Embryonic facial prominence (tissue), 1 donor: ENCODE results near the gene EFCAB11.
A peak's percentile ranks its signal among the peaks of the same experiment; 100 is the strongest.

Experiments
- DNase-seq: peaks from one replicate; pipeline ENCODE4 v3.0.0-alpha.2; 2016; ENCODE audit errors: extremely low spot score

The EFCAB11 gene

DNA sequence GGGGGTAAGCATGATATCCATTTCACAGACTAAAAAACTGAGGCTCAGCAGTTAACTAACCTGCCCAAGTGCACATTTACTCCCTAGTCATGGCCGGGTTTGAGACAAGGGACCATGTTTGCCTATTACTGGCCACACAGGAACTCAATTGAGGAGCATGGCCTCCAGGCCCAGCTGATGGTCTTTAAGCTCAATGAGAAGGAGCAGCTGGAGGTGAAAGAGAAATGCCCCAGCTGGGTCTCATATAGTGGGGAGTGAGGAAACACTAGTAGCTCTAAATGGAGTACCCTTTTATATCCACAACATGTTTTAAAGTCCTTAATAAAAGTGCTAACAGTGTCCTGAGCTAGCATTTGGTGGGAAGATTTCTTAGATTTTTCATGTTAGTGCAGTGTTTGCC is 2.8 kb upstream of the EFCAB11 start:
- no peak for DNase-seq

DNA sequence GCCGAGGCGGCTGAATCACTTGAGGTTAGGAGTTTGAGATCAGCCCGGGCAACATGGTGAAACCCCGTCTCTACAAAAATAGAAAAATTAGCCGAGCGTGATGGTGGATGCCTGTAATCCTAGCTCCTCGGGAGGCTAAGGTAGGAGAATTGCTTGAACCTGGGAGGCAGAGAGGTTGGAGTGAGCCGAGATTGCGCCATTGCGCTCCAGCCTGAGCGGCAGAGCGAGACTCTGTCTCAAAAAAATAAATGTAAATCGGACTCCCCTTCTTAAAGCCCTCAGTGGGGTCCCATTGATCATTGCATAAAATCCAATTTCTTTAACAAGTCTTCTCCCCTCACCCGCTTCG is 2.1 kb upstream of the EFCAB11 start:
- DNase-seq, result no peak

GRCh38 chr14:89955745-89956660 is 1.5 kb upstream of the EFCAB11 start, which contains the start of gene TDP1:
Gene TDP1, plus strand, starts transcription at chr14:89955927. Its CDS starts 7,188 bp downstream, at chr14:89963115.
- peak; percentile 95 for DNase-seq

DNA sequence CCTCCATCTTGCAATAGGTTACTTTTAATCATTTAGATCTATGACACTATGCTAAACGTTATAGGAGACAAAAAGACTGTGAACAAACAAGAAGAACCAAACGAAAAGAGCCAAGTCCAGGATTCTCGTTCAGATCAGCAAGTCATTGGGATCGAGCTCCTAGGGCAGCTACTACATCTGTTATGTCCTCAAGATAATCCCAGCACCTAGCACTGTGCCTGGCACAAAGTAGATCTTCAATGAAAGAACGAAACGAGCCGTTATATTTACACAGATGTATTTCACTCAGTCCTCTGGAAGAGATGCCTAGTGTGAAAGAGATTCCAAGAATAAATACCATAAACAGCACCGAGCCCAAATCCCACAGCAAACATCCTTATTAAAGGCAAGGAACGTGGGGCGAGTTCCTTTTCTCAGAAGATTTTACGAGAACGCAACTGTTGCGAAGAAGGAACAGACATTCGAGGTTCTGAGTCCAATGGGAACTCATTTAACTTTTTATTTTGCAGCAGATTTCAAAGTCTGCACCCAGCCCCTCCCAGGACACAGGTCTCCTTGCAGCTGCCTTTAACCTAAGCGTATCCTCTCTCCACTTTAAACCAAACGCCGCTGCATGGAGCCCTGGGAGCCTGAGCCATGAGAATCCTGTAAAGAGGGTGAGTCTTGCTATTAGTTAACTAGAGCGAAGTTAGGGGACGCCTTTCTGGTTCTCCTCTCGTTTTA is 653 bp upstream of the EFCAB11 start:
- DNase-seq, result no peak

- DNase-seq, result no peak
These were observed 928 bp downstream of the EFCAB11 start for GRCh38 chr14:89953602-89954001.

GRCh38 chr14:89952576-89952975 is 2.0 kb downstream of the EFCAB11 start:
- DNase-seq, result no peak

DNA sequence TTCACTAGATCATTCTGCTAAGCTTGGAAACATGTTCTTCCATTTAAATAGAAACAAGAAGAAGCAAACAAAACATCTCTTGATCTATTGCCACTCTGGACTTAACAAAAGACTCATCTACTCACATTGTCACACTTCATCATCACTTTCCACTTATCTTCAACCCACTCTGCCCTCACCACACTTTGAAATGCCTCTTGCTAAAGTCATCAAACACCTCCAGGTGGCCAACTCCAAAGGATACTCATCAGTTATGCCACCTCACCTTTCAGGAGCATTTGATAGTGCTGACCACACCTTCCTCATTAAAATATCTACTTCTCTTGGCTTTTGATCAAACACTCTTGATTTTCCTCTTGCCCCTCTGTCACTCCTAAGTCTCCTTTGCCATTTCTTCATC is 7.2 kb downstream of the EFCAB11 start:
- DNase-seq, result no peak

DNA sequence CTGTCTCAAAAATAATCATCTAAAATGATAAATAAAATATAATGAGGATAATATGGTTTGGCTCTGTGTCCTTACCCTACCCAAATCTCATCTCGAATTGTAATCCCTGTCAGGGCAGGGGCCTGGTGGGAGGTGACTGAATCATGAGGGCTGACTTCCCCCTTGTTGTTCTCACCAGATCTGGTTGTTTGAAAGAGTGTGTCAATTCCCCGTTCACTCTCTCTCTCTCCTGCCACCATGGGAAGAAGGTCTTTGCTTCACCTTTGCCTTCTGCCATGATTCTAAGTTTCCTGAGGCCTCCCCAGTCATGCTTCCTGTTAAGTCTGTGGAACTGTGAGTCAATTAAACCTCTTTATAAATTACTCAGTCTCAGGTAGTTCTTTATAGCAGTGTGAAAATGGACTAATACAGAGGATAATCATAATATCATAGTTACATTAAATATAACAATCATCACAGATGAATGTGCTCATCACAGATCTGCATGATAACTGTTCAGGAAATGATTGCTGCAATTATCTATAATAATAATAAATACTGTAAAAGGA is 12.6 kb downstream of the EFCAB11 start:
- no peak for DNase-seq

GRCh38 chr14:89936654-89937185 is 17.8 kb downstream of the EFCAB11 start:
- DNase-seq, result no peak

GRCh38 chr14:89933002-89933401 is 21.5 kb downstream of the EFCAB11 start:
- no peak for DNase-seq

DNA sequence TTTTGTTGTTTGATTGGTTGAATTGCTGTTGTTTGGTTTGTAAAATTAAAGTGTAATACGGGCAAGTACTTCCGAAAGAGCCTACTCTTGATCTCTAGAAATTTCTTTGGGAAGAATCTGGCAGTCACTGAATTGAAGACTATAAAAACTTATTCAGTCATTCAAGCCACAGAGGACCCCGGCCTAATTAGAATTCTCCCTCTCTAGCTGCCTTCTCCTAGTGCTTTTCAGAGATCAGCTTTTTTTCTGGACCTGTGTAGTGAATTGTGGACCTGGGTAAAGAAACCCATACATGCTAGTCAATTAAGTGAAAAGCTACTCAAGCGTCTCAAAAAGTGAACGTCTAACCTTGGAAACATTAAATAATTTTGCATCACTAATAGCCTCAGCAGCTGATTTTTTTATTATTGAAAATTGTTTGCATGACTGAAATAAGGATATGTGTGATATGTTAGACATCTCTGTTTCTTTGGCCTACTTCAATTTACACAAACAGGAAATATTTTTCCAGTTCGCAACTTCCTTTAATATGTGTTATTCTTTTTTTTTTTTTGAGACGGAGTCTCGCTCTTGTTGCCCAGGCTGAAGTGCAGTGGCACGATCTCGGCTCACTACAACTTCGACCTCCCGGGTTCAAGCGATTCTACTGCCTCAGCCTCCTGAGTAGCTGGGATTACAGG is 27.2 kb downstream of the EFCAB11 start:
- DNase-seq, result no peak

- DNase-seq, result no peak
These were observed 27.8 kb downstream of the EFCAB11 start for GRCh38 chr14:89926694-89927093.

GRCh38 chr14:89924268-89924667 is 30.3 kb downstream of the EFCAB11 start:
- no peak for DNase-seq

- DNase-seq, result no peak
These were observed 32.3 kb downstream of the EFCAB11 start for GRCh38 chr14:89922031-89922907.

- no peak for DNase-seq
These were observed 33.2 kb downstream of the EFCAB11 start for GRCh38 chr14:89921346-89921745.

GRCh38 chr14:89920056-89920455 is 34.5 kb downstream of the EFCAB11 start:
- no peak for DNase-seq

GRCh38 chr14:89918721-89919120 is 35.8 kb downstream of the EFCAB11 start:
- no peak for DNase-seq

- DNase-seq, result peak; percentile 58
These were observed 39.2 kb downstream of the EFCAB11 start for GRCh38 chr14:89915114-89915878.

- DNase-seq, result peak; percentile 90
These were observed 41.8 kb downstream of the EFCAB11 start for GRCh38 chr14:89912667-89913211.

- DNase-seq, result no peak
These were observed 42.3 kb downstream of the EFCAB11 start for GRCh38 chr14:89912221-89912620.
